Thoracic aorta (tissue), 2 donors: ENCODE results near the gene QPCT. TPM values are rescaled to one million over a fixed set of nuclear protein-coding genes. Genes with fewer than 3 reads are reported as not detected.

Experiments
- ATAC-seq: fragments of 150-250 bp; one replicate; pipeline ENCODE4 v1.8.0; 2017; ENCODE audit warnings: low read depth; ENCODE audit not compliant: insufficient number of reproducible peaks, low FRiP score
- DNase-seq: peaks from one replicate; pipeline ENCODE4 v3.0.0-alpha.2; 2020; ENCODE audit warnings: low spot score
- H3K27ac ChIP-seq, 2 donors: fragments of 200-600 bp; sonication (generic); 1 replicate in 1 of 2; 2 replicates in 1 of 2; pipeline ENCODE4 v1.5.1; 2016; ENCODE audit warnings: mild to moderate bottlenecking in 2 of 2, moderate library complexity in 2 of 2
- H3K27me3 ChIP-seq: fragments of 200-600 bp; sonication (generic); replicated peaks from 2 replicates; pipeline ENCODE4 v1.6.0; 2016; ENCODE audit warnings: mild to moderate bottlenecking; ENCODE audit not compliant: insufficient read depth
- H3K36me3 ChIP-seq: fragments of 200-600 bp; sonication (generic); one replicate; pipeline ENCODE4 v1.5.1; 2016
- H3K4me1 ChIP-seq, 2 donors: fragments of 200-600 bp; sonication (generic); 1 replicate in 1 of 2; 2 replicates in 1 of 2; pipeline versions ENCODE4 v1.5.1 to v1.6.0; 2016; ENCODE audit warnings: low read depth in 2 of 2, mild to moderate bottlenecking in 1 of 2; ENCODE audit not compliant: control insufficient read depth in 1 of 2
- H3K4me3 ChIP-seq: fragments of 200-600 bp; sonication (generic); 2 replicates; pipeline ENCODE4 v1.5.1; 2016; ENCODE audit warnings: mild to moderate bottlenecking
- H3K9me3 ChIP-seq: fragments of 200-600 bp; sonication (generic); 2 replicates; pipeline ENCODE4 v1.5.1; 2016
- CTCF ChIP-seq: fragments of 200-600 bp; sonication (generic); IDR thresholded peaks from one replicate; pipeline ENCODE4 v1.5.1; 2019; ENCODE audit warnings: antibody characterized with exemption
- total RNA-seq, 2 donors: library from RNA; depleted of rRNA; stranded (reverse); fragments of >200 nt; gene quantifications; one replicate each; pipeline versions ENCODE4 v1.1.0 to v1.2.3, GENCODE V29; 2016

Gene QPCT
- total RNA-seq, 2 donors from 2014 or later = 5.0 to 6.8 TPM

GRCh38 chr2:37417321-37417720 lies 72.9 kb downstream of the QPCT start:
- DNase-seq = no peak

GRCh38 chr2:37418956-37419355 lies 74.5 kb downstream of the QPCT start:
- no peaks in the 10 kb centered on the region for H3K9me3 ChIP-seq
- no peak for TF ChIP-seq CTCF
- H3K27me3 ChIP-seq = no peaks in the 10 kb centered on the region
- DNase-seq (no peak), ATAC-seq (no peak)
- peaks cover 0 to 24% of the 10 kb centered on the region in 2 donors for H3K4me1 ChIP-seq
- H3K4me3 ChIP-seq = no peak overlapping the region
- no peak overlapping the region for H3K27ac ChIP-seq
- no peaks in the 10 kb centered on the region for H3K36me3 ChIP-seq

More at GRCh38 chr2:37417321-37417720, 72.9 kb downstream of the QPCT start:
- Histone ChIP-seq H3K4me1 (peaks cover 0 to 24% of the 10 kb centered on the region in 2 donors), H3K9me3 (no peaks in the 10 kb centered on the region), H3K4me3 (no peak overlapping the region), H3K27me3 (no peaks in the 10 kb centered on the region), H3K36me3 (no peaks in the 10 kb centered on the region), H3K27ac (no peak overlapping the region)
- no peak for ATAC-seq
- no peak for TF ChIP-seq CTCF

GRCh38 chr2:37421686-37422085 lies 77.3 kb downstream of the QPCT start:
- DNase-seq (no peak), ATAC-seq (no peak)
- H3K4me3 ChIP-seq = no peak overlapping the region
- no peaks in the 10 kb centered on the region for H3K9me3 ChIP-seq
- H3K27me3 ChIP-seq = no peaks in the 10 kb centered on the region
- peaks cover 0 to 14% of the 10 kb centered on the region in 2 donors for H3K4me1 ChIP-seq
- no peak overlapping the region for H3K27ac ChIP-seq
- no peaks in the 10 kb centered on the region for H3K36me3 ChIP-seq
- no peak for TF ChIP-seq CTCF

GRCh38 chr2:37422816-37423215 lies 78.4 kb downstream of the QPCT start:
- ATAC-seq (no peak), DNase-seq (no peak)
- Histone ChIP-seq H3K36me3 (no peaks in the 10 kb centered on the region), H3K9me3 (no peaks in the 10 kb centered on the region), H3K27ac (no peak overlapping the region), H3K4me3 (no peak overlapping the region), H3K27me3 (no peaks in the 10 kb centered on the region), H3K4me1 (peaks cover 0 to 3% of the 10 kb centered on the region in 2 donors)
- no peak for TF ChIP-seq CTCF

Other genes starting within 250 kb of the QPCT start
- gene EIF2AK2, start 187.7 kb upstream of the QPCT start, total RNA-seq = 10 to 100 TPM; 37.4 to 39.0 TPM
- gene SULT6B1, start 156.0 kb upstream of the QPCT start, total RNA-seq = not detected
- 10 to 100 TPM; 13.7 to 25.5 TPM for gene CEBPZOS, start 148.1 kb upstream of the QPCT start, total RNA-seq
- 10 to 100 TPM; 17.3 to 38.2 TPM for gene CEBPZ, start 113.0 kb upstream of the QPCT start, total RNA-seq
- 10 to 100 TPM; 15.2 to 22.3 TPM for gene NDUFAF7, start 113.0 kb upstream of the QPCT start, total RNA-seq
- gene PRKD3, start 19.8 kb upstream of the QPCT start, total RNA-seq = 10 to 100 TPM; 46.8 to 78.4 TPM